NCI-H2107 treated with DMSO at 0.1 percent for 48 hours (cell line): ENCODE data around the gene CAMKMT.

Source experiments
- DNase-seq: peaks from one replicate; lab custom pipeline; 2025; ENCODE audit not compliant: unreplicated experiment; lab: John Stamatoyannopoulos, UW

CAMKMT gene

GRCh38 chr2:44817673-44818335 is 456.1 kb downstream of the CAMKMT start:
- no peak for DNase-seq

- DNase-seq = no peak
Measured at GRCh38 chr2:44819061-44819460, 457.3 kb downstream of the CAMKMT start.

DNA sequence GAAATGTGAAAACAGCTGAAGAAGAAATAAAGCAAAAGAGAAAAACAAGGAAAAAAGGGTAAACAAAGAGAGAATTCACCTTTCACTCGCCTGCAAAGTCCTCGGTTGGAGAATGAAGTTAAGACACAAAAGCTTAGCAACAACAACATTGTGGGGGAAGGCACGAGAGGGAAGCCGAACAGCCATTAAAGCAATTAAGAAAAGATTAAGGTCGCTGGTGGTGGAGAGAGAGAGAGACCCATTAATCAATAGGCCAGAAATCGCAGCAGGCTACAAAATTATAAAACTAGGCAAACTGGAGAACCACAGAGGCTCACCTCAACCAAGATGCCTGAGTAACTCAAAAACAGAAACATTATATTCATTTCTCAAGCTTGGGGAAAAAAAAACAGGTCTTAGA is 459.8 kb downstream of the CAMKMT start:
- no peak for DNase-seq

- DNase-seq = no peak
Measured at GRCh38 chr2:44822174-44822573, 460.4 kb downstream of the CAMKMT start.
